ENCODE data around the gene POMGNT1.
A peak's percentile ranks its signal among the peaks of the same experiment; 100 is the strongest.
"Not testable (repeated sequence)": the region's sequence is repeated elsewhere in the genome, so short reads cannot be mapped to it uniquely, and the experiment has no call there.

Gene POMGNT1

DNA sequence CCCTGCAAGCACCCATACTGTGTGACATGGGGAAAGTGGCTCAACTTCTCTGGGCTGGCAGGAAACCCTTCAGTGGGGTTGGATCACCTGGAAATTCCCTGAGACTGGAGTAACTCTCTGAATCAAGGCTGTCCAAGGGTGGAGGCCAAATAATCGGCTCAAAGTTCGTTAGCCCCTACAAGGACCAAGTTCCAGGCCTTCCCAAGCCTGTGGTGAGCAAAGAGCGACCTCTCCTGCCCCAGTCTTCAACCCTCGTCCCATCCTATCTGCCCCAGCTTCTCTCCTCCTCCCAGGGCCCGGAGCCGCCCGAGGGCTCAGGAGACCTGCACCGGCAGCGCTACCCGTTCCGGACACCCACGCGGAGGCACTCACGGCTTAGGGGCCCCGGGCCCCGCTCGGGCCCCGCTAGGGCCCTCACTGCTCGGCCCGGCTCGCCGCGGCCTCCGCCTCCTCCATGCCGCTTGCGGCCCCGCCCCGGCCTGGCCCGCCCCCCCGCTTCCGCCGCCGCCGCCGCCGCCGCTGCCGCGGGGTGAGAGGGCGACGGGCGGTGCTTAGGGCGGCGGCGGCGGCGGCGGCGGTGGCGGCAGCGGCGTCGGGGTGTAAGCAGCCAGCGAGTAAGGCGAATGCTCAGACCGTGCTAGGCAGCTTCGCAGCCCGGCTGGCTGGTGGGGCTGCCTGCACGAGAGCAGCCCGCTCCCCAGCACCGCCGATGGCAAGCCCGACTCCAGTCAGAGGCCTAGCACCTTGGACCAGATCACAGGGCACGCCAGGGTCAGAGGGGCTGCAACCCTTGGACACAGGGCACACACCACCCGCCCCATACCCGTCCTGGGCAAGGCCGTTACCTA, at the start of gene POMGNT1:
POMGNT1 (minus strand) TSS at position 471 of the 848 bp plus-strand sequence. CDS start 613 bp downstream, outside the sequence.
- peak; percentile 29 to 61 for DNase-seq (ENCODE audit: low read depth in 2 of 2)

DNA sequence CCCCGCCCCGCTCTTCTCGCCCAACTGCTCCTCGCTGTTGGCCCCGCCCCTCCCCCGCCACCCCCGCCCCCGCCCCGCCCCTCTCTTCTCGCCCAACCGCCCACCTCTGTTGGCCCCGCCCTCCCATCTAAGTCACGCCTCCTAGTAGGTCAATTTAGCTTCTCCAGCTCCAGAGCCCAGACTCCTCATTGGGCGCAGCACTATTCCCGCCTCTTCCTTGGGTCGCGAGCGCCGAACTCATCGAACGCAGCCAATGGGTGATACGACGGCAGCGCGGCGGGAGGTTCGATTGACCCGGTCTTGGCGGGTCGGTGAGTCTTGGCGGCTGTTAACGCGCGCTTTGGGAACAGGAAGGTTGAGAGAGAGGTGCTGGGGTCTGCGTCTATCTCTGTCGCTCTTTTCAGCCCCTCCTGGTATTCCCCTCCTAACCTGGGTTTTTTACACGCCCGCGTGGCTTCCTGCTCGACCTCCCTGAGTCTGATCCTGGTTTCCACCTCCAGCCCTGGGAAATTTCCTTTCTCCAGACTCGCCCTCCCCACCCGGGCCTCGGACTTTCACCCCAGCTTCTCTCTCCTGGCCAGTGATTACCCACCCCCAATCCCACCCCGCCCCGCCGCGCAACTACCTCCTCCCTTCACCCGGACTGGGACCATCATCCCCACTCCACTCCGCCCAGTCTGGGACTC, 49.3 kb upstream of the POMGNT1 start, which contains the start of gene RAD54L:
RAD54L (plus strand) TSS at position 328 of the 686 bp plus-strand sequence. CDS start 643 bp downstream, outside the sequence.
- peak; percentile 91 to 95 for DNase-seq (ENCODE audit: low read depth in 2 of 2)

DNA sequence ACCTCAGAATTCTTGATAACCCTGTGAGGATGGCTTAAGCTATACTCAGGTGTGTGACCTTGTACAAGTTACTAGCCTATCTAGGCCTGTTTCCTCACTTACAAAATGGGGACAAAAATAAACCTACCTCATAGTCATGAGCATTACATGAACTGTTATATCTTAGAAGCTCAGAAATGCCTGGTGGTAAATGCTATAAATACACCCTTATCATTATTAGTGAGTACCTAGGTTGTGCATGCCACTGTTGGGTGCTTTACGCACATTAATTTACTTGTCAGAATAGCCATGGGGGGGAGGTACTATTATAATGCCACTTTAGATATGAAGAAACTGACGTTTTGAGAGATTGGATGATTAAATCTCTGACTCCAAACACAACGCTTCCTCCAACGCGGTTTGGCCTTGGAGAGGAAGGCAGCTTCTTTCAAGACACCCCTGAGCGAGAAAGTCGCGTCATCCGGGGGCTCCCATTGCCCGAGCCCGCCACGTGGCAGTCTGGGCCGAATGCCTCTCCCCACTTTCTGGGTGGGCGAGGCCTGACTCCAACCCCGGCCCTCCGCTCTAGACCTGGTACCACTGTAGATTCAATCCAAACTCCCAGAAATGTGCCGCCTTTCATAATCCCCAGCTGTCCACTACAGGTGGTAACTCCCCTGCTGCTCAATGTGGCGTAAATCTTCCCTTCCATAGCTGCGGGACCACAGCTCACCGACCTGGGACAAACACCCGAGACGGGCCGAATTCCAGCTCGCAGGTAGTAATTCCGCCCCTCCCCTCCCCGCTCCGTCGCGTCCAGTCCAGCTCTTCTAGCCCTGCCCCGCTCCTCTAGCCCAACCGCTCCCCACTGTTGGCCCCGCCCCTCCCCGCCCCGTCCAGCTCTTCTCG, 48.6 kb upstream of the POMGNT1 start:
- peak; percentile 34 for DNase-seq (ENCODE audit: low read depth in 2 of 2)

DNA sequence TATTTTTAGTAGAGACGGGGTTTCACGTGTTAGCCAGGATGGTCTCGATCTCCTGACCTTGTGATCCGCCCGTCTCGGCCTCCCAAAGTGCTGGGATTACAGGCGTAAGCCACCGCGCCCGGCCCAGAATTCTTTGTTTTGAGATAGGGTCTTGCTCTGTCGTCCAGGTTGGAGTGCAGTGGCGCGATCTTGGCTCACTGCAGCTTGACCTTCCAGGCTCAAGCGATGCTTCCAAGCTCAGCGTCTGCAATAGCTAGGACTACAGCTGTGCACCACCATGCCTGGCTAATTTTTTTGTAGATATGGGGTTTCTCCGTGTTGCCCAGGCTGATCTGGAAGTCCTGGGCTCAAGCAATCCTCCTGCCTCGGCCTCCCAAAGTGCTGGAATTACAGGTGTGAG, 47.9 kb upstream of the POMGNT1 start:
- DNase-seq (ENCODE audit: low read depth in 2 of 2) = not testable (repeated sequence)

DNA sequence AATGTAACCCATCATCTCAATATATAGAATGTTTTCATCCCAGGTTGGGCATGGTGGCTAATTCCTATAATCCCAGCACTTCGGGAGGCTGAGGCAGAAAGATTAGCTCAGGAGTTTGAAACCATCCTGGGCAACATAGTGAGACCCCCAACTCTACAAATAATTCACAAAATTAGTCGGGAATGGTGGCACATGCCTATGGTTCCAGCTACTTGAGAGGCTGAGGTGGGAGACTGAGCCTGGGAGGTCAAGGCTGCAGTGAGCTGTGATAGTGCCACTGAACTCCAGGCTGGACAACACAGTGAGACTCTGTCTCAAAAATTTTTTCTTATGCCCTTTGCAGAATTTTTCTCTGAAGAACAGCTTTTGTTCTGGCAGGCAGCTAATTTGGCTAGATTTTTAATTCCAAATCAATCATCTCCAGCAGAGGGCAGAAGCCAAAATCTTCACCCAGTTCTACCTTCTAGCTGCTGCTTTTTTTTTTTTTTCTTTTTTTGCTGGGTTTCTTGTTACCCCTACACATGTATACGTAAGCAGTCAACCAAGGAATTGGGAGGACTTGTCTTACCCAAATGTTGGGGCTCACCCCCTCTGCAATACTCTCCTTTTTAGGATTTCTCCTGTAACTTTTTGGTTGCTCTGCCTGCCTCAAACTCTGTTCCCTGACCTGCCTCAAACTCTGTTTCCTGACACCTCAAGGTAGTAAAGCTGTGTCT, 46.6 kb upstream of the POMGNT1 start:
- no peak for DNase-seq (ENCODE audit: low read depth in 2 of 2)

DNA sequence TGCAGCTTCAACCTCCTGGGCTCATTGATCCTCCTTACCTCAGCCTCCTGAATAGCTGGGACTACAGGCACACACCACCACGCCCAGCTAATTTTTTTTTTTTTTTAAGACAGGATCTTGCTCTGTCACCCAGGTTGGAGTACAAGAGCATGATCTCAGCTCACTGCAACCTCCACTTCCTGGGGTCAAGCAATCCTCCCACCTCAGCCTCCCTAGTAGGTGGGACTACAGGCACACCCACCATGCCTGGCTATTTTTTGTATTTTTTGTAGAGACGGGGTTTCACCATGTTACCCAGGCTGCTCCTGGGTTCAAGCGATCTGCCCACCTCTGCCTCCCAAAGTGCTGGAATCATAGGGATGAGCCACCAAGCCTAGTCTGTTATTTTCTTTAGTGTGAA, 45.6 kb upstream of the POMGNT1 start:
- not testable (repeated sequence) for DNase-seq (ENCODE audit: low read depth in 2 of 2)

DNA sequence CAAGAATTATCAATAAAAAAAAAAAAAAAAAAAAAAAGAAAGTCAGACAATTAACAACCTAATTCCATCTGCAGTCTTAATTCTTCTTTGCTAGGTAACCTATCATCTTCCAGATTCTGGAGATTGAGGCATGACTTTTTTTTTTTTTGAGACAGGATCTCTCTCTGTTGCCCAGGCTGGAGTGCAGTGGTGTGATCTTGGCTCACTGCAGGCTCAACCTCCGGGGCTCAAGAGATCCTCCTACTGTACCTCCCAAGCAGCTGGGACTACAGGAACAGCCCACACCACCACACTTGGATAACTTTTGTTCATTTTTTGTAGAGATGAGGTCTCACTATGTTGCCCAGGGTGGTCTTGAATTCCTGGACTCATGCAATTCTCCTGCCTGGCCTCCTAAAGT, 44.7 kb upstream of the POMGNT1 start:
- no peak for DNase-seq (ENCODE audit: low read depth in 2 of 2)

DNA sequence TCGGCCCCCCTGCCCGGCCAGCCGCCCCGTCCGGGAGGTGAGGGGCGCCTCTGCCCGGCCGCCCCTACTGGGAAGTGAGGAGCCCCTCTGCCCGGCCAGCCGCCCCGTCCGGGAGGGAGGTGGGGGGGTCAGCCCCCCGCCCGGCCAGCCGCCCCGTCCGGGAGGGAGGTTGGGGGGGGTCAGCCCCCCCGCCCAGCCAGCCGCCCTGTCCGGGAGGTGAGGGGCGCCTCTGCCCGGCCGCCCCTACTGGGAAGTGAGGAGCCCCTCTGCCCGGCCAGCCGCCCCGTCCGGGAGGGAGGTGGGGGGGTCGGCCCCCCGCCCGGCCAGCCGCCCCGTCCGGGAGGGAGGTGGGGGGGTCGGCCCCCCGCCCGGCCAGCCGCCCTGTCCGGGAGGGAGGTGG, 43.5 kb upstream of the POMGNT1 start:
- DNase-seq (ENCODE audit: low read depth in 2 of 2) = not testable (repeated sequence)

DNA sequence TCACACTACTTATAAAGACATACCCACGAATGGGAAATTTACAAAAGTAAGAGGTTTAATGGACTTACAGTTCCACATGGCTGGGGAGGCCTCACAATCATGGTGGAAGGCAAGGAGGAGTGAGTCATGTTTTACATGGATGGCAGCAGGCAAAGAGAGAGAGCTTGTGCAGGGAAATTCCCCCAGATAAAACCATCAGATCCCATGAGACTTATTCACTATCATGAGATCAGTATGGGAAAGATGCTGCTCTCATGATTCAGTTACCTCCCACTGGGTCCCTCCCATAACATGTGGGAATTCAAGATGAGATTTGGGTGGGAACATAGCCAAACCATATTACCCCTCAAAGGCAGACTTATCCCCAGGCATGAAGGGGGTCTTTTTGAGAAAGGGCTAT, 40.6 kb upstream of the POMGNT1 start:
- not testable (repeated sequence) for DNase-seq (ENCODE audit: low read depth in 2 of 2)

DNA sequence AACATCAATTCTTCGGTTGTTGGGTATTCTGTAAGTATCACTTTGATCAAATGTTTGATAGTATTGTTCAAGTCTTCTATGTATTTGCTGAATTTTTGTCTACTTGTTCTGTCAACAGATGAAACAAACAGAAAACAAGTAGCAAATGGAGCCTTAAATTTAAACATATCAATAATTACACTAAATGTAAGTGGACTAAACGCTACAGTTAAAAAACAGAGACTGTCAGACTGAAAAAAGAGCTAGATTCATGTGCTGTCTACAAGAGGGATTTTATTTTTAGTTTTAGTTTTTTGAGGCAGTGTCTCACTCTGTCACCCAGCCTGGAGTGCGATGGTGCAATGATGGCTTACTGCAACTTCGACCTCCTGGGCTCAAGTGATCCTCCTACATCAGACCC, 38.6 kb upstream of the POMGNT1 start:
- no peak for DNase-seq (ENCODE audit: low read depth in 2 of 2)

DNA sequence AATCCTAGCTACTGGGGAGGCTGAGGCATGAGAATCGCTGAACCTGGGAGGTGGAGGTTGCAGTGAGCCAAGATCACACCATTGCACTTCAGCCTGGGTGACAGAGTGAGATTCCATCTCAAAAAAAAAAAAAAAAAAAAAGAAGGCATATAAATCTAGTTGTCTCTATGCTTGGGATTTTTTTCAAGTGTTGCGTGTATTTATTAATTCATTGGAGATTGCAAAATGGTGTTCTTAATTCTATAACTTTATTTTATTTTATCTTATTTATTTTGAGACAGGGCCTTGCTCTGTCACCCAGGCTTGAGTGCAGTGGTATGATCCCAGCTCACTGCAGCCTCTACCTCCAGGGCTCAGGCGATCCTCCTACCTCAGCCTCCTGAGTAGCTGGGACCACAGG, 33.0 kb upstream of the POMGNT1 start:
- not testable (repeated sequence) for DNase-seq (ENCODE audit: low read depth in 2 of 2)

DNA sequence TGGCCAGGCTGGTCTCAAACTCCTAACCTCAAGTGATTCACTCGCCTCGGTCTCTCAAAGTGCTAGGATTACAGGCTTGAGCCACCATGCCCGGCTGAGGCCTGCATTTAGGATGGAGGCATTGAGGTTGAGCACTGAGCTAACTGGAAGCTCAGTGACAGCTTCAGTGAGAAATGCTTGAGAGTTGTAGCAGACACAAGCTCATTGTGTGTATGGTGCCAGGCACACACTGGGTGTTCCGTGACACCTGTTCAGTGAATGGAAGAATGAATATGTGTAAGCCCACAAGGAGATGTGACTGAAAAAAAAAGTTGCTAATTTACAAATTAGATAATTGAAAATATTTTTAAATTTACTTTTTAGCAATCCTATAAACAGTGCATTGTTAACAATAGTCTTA, 26.7 kb upstream of the POMGNT1 start:
- no peak for DNase-seq (ENCODE audit: low read depth in 2 of 2)

DNA sequence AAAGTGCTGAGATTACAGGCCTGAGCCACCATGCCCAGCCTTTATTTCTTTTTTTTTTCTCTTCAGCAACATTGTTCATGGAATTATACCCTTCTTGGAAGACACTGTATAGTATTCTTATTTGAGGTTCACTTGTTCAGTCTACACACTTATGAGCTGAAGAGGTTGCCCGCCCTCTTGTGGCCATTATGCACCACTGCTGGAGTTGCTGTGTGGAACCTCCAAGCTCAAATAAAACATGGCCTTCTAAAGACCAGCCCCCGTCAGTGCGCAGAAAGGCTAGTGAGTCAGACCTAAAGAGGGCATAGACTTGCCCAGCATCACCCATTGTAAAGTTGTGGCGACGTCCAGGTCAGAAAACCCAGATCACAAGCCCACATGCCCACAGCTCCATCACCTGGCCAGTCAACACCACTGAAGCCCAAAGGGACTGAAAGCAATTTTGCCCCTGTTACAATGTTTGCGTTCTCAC, 25.3 kb upstream of the POMGNT1 start:
- DNase-seq (ENCODE audit: low read depth in 2 of 2) = peak in 1 of 2 donors; percentile 28

DNA sequence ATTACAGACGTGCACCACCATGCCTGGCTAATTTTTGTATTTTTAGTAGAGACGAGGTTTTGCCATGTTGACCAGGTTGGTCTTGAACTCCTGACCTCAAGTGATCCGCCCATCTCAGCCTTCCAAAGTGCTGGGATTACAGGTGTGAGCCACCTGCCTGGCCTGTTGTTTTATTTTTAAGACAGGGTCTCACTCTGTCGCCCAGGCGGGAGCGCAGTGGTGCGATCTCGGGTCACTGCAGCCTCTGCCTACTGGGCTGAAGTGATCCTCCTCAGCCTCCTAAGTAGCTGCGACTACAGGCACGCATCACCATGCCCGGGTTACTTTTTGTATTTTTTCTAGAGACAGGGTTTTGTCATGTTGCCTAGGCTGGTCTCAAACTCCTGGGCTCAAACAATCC, 24.8 kb upstream of the POMGNT1 start:
- not testable (repeated sequence) for DNase-seq (ENCODE audit: low read depth in 2 of 2)

DNA sequence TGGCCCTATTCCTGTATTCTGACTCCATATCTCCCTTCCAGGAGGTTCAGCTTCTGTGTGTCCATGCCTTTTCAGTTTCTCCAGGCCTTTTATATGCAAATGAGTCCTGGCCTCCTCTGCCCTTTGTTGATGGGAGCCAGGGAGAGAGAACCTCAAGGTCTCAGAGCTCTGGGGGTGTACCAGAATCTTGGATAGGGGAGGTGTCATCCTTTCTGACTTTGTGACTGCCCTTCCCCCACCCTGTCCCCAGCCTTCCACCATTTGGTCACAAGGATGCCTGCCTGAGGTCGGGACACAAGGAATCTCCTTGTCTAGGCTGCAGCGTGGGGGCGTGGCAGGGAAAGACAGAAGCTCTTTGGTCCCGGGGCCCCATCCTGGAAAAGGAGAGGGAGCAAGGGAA, 23.5 kb upstream of the POMGNT1 start:
- DNase-seq (ENCODE audit: low read depth in 2 of 2) = no peak

DNA sequence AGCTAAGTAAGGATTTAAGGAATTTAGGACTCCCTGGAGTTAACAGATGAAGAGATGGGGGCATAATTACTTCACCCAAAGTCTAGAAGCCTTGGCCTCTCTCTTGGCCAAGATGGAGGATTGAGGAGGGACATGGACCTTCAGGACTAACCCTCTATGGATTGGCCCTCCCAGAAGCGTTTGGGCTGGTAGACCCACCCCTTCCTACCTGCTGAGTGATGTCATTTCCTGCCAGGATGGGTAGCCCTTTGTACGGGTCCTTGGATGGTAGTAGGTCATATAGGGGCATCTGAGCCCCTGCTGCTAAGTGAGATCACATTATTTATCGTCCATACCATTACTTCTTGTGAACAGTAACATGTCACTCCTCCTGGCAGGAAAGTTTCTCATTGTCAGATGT, 22.6 kb upstream of the POMGNT1 start:
- DNase-seq (ENCODE audit: low read depth in 2 of 2) = no peak

DNA sequence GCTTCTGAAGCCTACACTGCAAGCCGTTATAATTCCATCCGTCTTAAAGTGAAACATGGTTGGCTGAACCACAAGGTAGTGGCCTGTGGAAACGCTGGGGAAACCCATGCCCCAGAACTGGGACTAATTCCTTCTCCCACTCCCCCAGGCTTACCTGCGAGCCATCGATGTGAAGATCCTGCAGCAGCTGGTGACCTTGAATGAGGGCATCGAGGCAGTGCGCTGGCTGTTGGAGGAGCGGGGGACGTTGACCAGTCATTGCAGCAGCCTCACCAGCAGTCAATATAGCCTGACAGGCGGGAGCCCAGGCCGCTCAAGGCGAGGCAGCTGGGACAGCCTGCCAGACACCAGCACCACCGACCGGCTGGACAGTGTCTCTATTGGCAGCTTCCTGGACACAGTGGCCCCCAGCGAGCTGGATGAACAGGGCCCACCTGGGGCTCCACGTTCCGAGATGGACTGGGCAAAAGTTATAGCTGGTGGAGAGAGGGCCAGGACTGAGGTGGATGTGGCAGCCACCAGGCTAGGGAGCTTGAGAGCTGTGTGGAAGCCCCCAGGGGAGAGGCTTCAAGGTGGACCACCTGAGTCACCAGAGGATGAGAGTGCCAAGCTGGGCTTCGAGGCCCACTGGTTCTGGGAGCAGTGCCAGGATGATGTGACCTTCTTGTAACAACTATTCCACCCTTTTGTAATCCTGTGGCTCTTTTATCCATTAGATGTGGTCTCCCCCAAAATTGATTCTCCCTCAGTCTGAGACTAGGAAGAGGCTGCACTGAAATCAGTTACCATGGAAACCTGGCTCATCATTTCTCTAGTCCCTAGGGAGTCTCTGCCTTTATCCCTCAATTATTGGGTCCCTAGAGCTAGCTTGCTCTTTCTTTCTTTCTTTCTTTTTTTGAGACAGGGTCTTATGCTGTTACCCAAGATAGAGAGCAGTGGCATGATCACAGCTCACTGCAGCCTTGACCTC, 21.6 kb upstream of the POMGNT1 start:
- DNase-seq (ENCODE audit: low read depth in 2 of 2) = no peak

DNA sequence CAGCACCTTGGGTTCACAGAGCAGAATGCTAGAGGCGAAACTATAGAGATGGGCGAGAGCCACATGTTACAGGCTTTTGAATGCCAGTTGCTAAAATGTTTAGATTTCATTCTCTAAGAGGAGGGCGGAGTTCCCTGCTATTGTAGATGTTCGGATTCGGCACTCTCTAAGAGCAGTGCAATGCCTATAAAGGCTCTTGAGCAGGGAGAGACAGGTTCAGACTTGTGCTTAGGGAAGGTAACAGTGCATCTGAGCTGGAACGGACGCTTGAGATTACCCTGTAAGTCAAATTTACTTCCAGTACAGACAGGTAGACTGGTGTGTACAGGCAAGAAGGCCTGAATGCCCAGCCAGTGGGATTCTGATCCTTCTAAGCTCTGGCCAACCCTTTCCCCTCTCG, 20.2 kb upstream of the POMGNT1 start:
- no peak for DNase-seq (ENCODE audit: low read depth in 2 of 2)

DNA sequence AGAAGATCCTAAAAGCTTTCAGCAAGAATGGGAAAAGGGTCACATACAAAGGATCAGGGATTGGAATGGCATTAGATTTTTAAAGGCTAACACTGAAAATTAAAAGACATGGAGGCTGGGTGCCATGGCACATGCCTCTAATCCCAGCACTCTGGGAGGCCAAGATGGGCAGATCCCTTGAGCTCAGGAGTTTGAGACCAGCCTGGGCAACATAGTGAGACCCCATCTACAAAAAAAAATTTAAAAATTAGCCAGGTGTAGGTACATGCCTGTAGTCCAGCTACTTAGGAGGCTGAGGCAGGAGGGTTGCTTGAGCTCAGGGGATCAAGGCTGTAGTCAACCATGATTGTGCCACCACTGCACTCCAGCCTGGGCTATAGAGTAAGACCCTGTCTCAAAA, 17.3 kb upstream of the POMGNT1 start:
- DNase-seq (ENCODE audit: low read depth in 2 of 2) = no peak

DNA sequence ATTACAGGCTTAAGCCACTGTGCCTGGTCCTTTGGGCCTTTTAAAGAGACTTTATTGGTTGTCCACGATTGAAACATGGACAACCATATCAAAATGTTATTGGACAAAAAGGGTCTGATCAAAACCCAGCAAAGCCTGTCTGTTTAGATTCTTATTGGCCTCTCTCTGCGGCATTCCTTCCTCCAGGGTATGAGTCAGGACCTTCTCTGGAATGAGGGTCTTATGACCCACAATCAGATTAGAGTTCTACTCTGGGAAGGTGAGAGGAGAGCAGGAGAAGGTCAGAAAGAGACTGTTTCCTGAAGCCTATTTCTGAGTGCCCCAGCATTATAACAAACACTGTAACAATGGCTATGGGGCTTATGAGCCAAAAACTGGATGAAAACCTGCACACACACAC, 12.8 kb upstream of the POMGNT1 start:
- no peak for DNase-seq (ENCODE audit: low read depth in 2 of 2)
